Measurements from ENCODE around the gene ARFRP1.

Gene ARFRP1

GRCh38 chr20:63695424-63696305 lies 12.1 kb downstream of the ARFRP1 start:
- TF ChIP-seq TAF1 (IDR thresholded peaks at IDR 0.05; ENCODE audit: borderline replicate concordance, insufficient read depth, low read length) (no peak), REST (IDR thresholded peaks at IDR 0.05; ENCODE audit: insufficient read depth in 1 of 2, low read depth in 2 of 2, low read length in 2 of 2) (no peak), FOXP2 (optimal IDR thresholded peaks at IDR 0.05; ENCODE audit: borderline replicate concordance, extremely low read depth, extremely low read length, insufficient read depth) (no peak), SIN3A (IDR thresholded peaks at IDR 0.05; ENCODE audit: borderline replicate concordance, insufficient read depth, low read length) (no peak; the same call in 1 of the 2 replicates)

GRCh38 chr20:63694584-63695423 lies 13.0 kb downstream of the ARFRP1 start:
- TF ChIP-seq FOXP2 (optimal IDR thresholded peaks at IDR 0.05; ENCODE audit: borderline replicate concordance, extremely low read depth, extremely low read length, insufficient read depth) (no peak), TAF1 (IDR thresholded peaks at IDR 0.05; ENCODE audit: borderline replicate concordance, insufficient read depth, low read length) (no peak), POLR2AphosphoS5 (IDR thresholded peaks at IDR 0.05; ENCODE audit: low read depth, low read length) (0 out of 2 replicates have a peak, but pooled peaks have one; percentile 17), SIN3A (IDR thresholded peaks at IDR 0.05; ENCODE audit: borderline replicate concordance, insufficient read depth, low read length) (no peak), REST (IDR thresholded peaks at IDR 0.05; ENCODE audit: insufficient read depth in 1 of 2, low read depth in 2 of 2, low read length in 2 of 2) (no peak)

- TF ChIP-seq SIN3A (IDR thresholded peaks at IDR 0.05; ENCODE audit: borderline replicate concordance, insufficient read depth, low read length) (no peak), POLR2AphosphoS5 (IDR thresholded peaks at IDR 0.05; ENCODE audit: low read depth, low read length) (no peak), REST (IDR thresholded peaks at IDR 0.05; ENCODE audit: insufficient read depth in 1 of 2, low read depth in 2 of 2, low read length in 2 of 2) (no peak)
These were observed 13.8 kb downstream of the ARFRP1 start for GRCh38 chr20:63693733-63694583.

- TF ChIP-seq FOXP2 (optimal IDR thresholded peaks at IDR 0.05; ENCODE audit: borderline replicate concordance, extremely low read depth, extremely low read length, insufficient read depth) (no peak), POLR2AphosphoS5 (IDR thresholded peaks at IDR 0.05; ENCODE audit: low read depth, low read length) (no peak), TAF1 (IDR thresholded peaks at IDR 0.05; ENCODE audit: borderline replicate concordance, insufficient read depth, low read length) (no peak), SIN3A (IDR thresholded peaks at IDR 0.05; ENCODE audit: borderline replicate concordance, insufficient read depth, low read length) (no peak), REST (IDR thresholded peaks at IDR 0.05; ENCODE audit: insufficient read depth in 1 of 2, low read depth in 2 of 2, low read length in 2 of 2) (no peak)
These were observed 14.6 kb downstream of the ARFRP1 start for GRCh38 chr20:63693083-63693732.
